ENCODE results near the gene ABL1.

GRCh38 chr9:130862217-130862616 is 27.2 kb downstream of the ABL1 start:
- TF ChIP-seq EZH2 (IDR thresholded peaks at IDR 0.05; ENCODE audit: borderline replicate concordance, low read length) = no peak
- TF ChIP-seq CTCF (IDR thresholded peaks at IDR 0.05; ENCODE audit: low read length) = no peak

Measured in OCI-LY1 (cell line).